OCI-LY7 (cell line): ENCODE data around the gene ABCB11.

ENCODE experiments used
- EZH2phosphoT487 ChIP-seq: fragments of 200-600 bp; sonication (generic); IDR thresholded peaks from 2 replicates; pipeline ENCODE4 v1.6.1; 2018; ENCODE audit warnings: low read depth, borderline replicate concordance, mild to moderate bottlenecking, mixed run types, antibody characterized with exemption, low read length, moderate library complexity, mixed read lengths
- TF ChIP-seq, protein P1 (sequence below): fragments of 200-600 bp; sonication (generic); conservative IDR thresholded peaks from 2 replicates; pipeline ENCODE4 v1.5.1; 2014; ENCODE audit warnings: mild to moderate bottlenecking, antibody characterized with exemption, low read length, moderate library complexity, mixed read lengths

DNA sequence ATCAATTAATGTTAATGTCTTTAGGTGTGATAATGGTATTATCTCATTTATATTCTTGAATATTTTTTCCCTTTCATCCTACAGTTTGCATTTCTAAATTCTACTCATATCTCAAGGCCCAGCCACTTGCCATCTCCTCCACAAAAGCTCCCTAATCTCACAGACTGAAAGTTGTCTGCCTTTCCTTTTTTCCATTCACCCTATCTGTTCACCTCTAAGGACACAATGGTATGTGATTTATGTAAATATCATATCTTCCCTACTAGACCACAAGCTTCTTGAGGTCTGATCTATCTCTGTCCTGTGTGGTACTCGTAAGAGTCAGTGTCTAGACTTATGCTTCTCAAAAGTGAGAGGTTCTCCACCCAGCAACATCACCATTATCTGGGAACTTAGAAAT lies 137.0 kb downstream of the ABCB11 start:
- TF ChIP-seq, protein P1, sequence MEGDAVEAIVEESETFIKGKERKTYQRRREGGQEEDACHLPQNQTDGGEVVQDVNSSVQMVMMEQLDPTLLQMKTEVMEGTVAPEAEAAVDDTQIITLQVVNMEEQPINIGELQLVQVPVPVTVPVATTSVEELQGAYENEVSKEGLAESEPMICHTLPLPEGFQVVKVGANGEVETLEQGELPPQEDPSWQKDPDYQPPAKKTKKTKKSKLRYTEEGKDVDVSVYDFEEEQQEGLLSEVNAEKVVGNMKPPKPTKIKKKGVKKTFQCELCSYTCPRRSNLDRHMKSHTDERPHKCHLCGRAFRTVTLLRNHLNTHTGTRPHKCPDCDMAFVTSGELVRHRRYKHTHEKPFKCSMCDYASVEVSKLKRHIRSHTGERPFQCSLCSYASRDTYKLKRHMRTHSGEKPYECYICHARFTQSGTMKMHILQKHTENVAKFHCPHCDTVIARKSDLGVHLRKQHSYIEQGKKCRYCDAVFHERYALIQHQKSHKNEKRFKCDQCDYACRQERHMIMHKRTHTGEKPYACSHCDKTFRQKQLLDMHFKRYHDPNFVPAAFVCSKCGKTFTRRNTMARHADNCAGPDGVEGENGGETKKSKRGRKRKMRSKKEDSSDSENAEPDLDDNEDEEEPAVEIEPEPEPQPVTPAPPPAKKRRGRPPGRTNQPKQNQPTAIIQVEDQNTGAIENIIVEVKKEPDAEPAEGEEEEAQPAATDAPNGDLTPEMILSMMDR, result no peak
- TF ChIP-seq EZH2phosphoT487, result no peak
